SK-N-SH (cell line): ENCODE data around the gene ARHGAP5. TPM values are rescaled to one million over a fixed set of nuclear protein-coding genes. Genes with fewer than 3 reads are reported as not detected.

Source experiments
- CTCF ChIA-PET: fragments of 300-600, 350-600 bp; formaldehyde crosslinking; extraction: SDS; loops from one replicate; lab custom pipeline; 2021; lab: Yijun Ruan, JAX
- POLR2A ChIA-PET: fragments of 350-600 bp; sonication (Branson Sonifier 250); formaldehyde crosslinking; extraction: SDS; loops from one replicate; lab custom pipeline; 2020; ENCODE audit warnings: antibody characterized with exemption, inconsistent platforms; lab: Yijun Ruan, JAX
- DNase-seq: peaks from one replicate; pipeline ENCODE4 v3.0.0; 2012
- H2AFZ ChIP-seq: fragments of 200-600 bp; sonication (generic); 2 replicates; pipeline ENCODE4 v1.8.1; 2016; ENCODE audit warnings: antibody characterized with exemption, mild to moderate bottlenecking, low read depth
- H3F3A ChIP-seq: fragments of 200-600 bp; sonication (generic); replicated peaks from 2 replicates; pipeline ENCODE3; 2016; ENCODE audit warnings: antibody characterized with exemption, mild to moderate bottlenecking; ENCODE audit not compliant: insufficient read depth
- H3K27ac ChIP-seq, 2 experiments: fragments of 200-500 bp in 1 of 2; fragments of 200-600 bp in 1 of 2; sonication (Bioruptor generic) in 1 of 2; sonication (generic), shearing (Covaris generic) in 1 of 2; 2 replicates each; pipeline versions ENCODE4 v1.5.1 to v1.6.1; 2014 to 2016; ENCODE audit warnings: low read depth in 2 of 2, inconsistent platforms in 1 of 2, low read length in 1 of 2, mild to moderate bottlenecking in 1 of 2, mixed read lengths in 1 of 2
- H3K27me3 ChIP-seq: fragments of 200-600 bp; sonication (generic), shearing (Covaris generic); 2 replicates; pipeline ENCODE4 v1.6.1; 2016; ENCODE audit warnings: mixed run types; ENCODE audit not compliant: insufficient read depth
- H3K36me3 ChIP-seq, 2 experiments: fragments of 200-500 bp in 1 of 2; fragments of 200-600 bp in 1 of 2; sonication (Bioruptor generic) in 1 of 2; sonication (generic) in 1 of 2; replicated peaks in 1 of 2; 2 replicates each; pipeline versions ENCODE3 to v1.5.1; 2014 to 2016; ENCODE audit warnings: low read length in 1 of 2, mild to moderate bottlenecking in 1 of 2; ENCODE audit not compliant: insufficient read depth in 2 of 2, control insufficient read depth in 1 of 2
- H3K4me1 ChIP-seq, 2 experiments: fragments of 200-500 bp in 1 of 2; fragments of 200-600 bp in 1 of 2; sonication (Bioruptor generic) in 1 of 2; sonication (generic), shearing (Covaris generic) in 1 of 2; 2 replicates each; pipeline versions ENCODE4 v1.5.1 to v1.6.1; 2014 to 2016; ENCODE audit warnings: low read depth in 1 of 2, low read length in 1 of 2, mixed run types in 1 of 2; ENCODE audit not compliant: insufficient read depth in 2 of 2, control insufficient read depth in 1 of 2
- H3K4me2 ChIP-seq: fragments of 200-600 bp; sonication (generic), shearing (Covaris generic); 2 replicates; pipeline ENCODE4 v1.6.1; 2017; ENCODE audit warnings: mixed run types
- H3K4me3 ChIP-seq, 2 experiments: fragments of 200-500 bp in 1 of 2; fragments of 200-600 bp in 1 of 2; sonication (Bioruptor generic) in 1 of 2; sonication (generic), shearing (Covaris generic) in 1 of 2; 2 replicates each; pipeline versions ENCODE4 v1.5.1 to v1.8.1; 2014 to 2016; ENCODE audit warnings: low read depth in 2 of 2, inconsistent platforms in 1 of 2, low read length in 1 of 2, mild to moderate bottlenecking in 1 of 2, mixed read lengths in 1 of 2, moderate library complexity in 1 of 2
- H3K79me2 ChIP-seq: fragments of 200-600 bp; sonication (generic); 2 replicates; pipeline ENCODE4 v1.8.1; 2017; ENCODE audit warnings: mild to moderate bottlenecking; ENCODE audit not compliant: insufficient read depth
- H3K9ac ChIP-seq: fragments of 200-600 bp; sonication (generic); 2 replicates; pipeline ENCODE4 v1.6.1; 2017; ENCODE audit warnings: mixed run types
- H3K9me2 ChIP-seq: fragments of 200-600 bp; sonication (generic); 2 replicates; pipeline ENCODE4 v1.6.1; 2017; ENCODE audit warnings: mixed run types
- H3K9me3 ChIP-seq: fragments of 200-600 bp; sonication (generic); 2 replicates; pipeline ENCODE4 v1.6.1; 2017; ENCODE audit warnings: mixed run types, mild to moderate bottlenecking, moderate library complexity
- H4K20me1 ChIP-seq: fragments of 200-600 bp; sonication (generic); 2 replicates; pipeline ENCODE4 v1.6.1; 2017; ENCODE audit warnings: mild to moderate bottlenecking, mixed run types; ENCODE audit not compliant: insufficient read depth
- CHD2 ChIP-seq: fragments of 150-350 bp; IDR thresholded peaks from 2 replicates; pipeline ENCODE4 v1.6.1; 2018; ENCODE audit warnings: low read length; ENCODE audit not compliant: partially characterized antibody
- FOXJ3 ChIP-seq: sonication (generic); formaldehyde crosslinking; IDR thresholded peaks from 2 replicates; pipeline ENCODE4 v1.5.1; 2020; ENCODE audit warnings: mild to moderate bottlenecking, missing genetic modification reagents
- GABPA ChIP-seq: IDR thresholded peaks from 2 replicates; pipeline ENCODE4 v1.4.0; 2012; ENCODE audit warnings: low read depth, mild to moderate bottlenecking
- GATA2 ChIP-seq: sonication (generic); formaldehyde crosslinking; IDR thresholded peaks from 2 replicates; pipeline ENCODE4 v1.5.0; 2020; ENCODE audit warnings: mild to moderate bottlenecking, missing genetic modification reagents
- IRF3 ChIP-seq: fragments of 150-350 bp; IDR thresholded peaks from 2 replicates; pipeline ENCODE4 v1.6.1; 2016; ENCODE audit warnings: mild to moderate bottlenecking, low read depth, low read length
- JUND ChIP-seq: IDR thresholded peaks from 2 replicates; pipeline ENCODE4 v1.4.0; 2012
- POLR2AphosphoS5 ChIP-seq: IDR thresholded peaks from 2 replicates; pipeline ENCODE4 v1.6.1; 2012; ENCODE audit warnings: low read depth, low read length
- RAD21 ChIP-seq: IDR thresholded peaks from 2 replicates; pipeline ENCODE4 v1.6.1; 2012; ENCODE audit warnings: mild to moderate bottlenecking, low read length
- RCOR1 ChIP-seq: fragments of 150-350 bp; IDR thresholded peaks from 2 replicates; pipeline ENCODE4 v1.6.1; 2017; ENCODE audit warnings: antibody characterized with exemption, low read length
- RFX5 ChIP-seq: IDR thresholded peaks from 2 replicates; pipeline ENCODE4 v1.6.1; 2012; ENCODE audit warnings: mild to moderate bottlenecking, improper control_type of control experiment, low read length
- SIN3A ChIP-seq: IDR thresholded peaks from 2 replicates; pipeline ENCODE4 v1.6.1; 2012; ENCODE audit warnings: low read depth, mild to moderate bottlenecking, low read length, moderate library complexity, borderline replicate concordance
- TAF1 ChIP-seq: IDR thresholded peaks from 2 replicates; pipeline ENCODE4 v1.6.1; 2012; ENCODE audit warnings: low read depth, mild to moderate bottlenecking, low read length, moderate library complexity, borderline replicate concordance
- TEAD4 ChIP-seq: IDR thresholded peaks from 2 replicates; pipeline ENCODE4 v1.4.0; 2012; ENCODE audit warnings: mild to moderate bottlenecking, borderline replicate concordance; ENCODE audit not compliant: insufficient read depth
- ZBTB33 ChIP-seq: IDR thresholded peaks from 2 replicates; pipeline ENCODE4 v1.4.0; 2012; ENCODE audit warnings: low read depth, borderline replicate concordance
- WGBS: methylation state at CpG from one replicate; pipeline ENCODE4 v1.1.6; 2017; ENCODE audit warnings: low lambda C conversion rate; 5-methylcytosine and 5-hydroxymethylcytosine counted together
- polyA plus RNA-seq, 3 experiments: library from polyadenylated mRNA; depleted of rRNA; stranded (reverse); fragments of >200 nt; gene quantifications; 2 replicates each; pipeline ENCODE4 v1.2.3, GENCODE V29; 2012
- TF ChIP-seq, protein P1 (sequence below): IDR thresholded peaks from 2 replicates; pipeline ENCODE4 v1.6.1; 2012; ENCODE audit warnings: mild to moderate bottlenecking, low read depth, low read length, moderate library complexity
- TF ChIP-seq, protein P2 (sequence below): IDR thresholded peaks from 2 replicates; pipeline ENCODE4 v1.4.0; 2012; ENCODE audit warnings: low read depth, borderline replicate concordance
- TF ChIP-seq, protein P3 (sequence below): IDR thresholded peaks from 2 replicates; pipeline ENCODE4 v1.4.0; 2012; ENCODE audit warnings: low read depth

The ARHGAP5 gene
- polyA plus RNA-seq, 1 of the 3 experiments (the other 2 are of a cell fraction), result 7.2 TPM

DNA sequence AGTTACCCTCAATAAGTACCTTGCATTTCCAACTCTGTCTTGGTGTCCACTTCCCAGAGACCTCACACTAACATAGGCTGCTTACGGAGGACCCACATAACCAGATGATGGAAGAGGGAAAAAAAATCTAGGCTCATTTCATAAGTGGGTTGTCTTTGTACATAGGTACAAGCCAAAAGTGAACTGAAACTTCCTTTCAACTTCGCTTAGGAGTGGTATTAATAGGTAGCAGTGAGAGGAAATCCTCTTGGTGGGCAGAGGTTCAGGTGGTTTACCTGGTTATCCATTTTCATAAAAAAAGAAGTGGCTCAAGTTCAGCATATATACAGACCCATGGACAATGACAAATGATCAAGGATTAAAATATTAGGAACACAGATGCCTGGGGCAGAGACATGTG lies 88.9 kb downstream of the ARHGAP5 start:
- ChIA-PET CTCF (no interaction called here), POLR2A (no interaction called here)
- TF ChIP-seq IRF3 (no peak), TEAD4 (no peak), TAF1 (no peak), GABPA (no peak), RFX5 (no peak), ZBTB33 (no peak), SIN3A (no peak), CHD2 (no peak), FOXJ3 (CRISPR knock-in tag) (no peak), JUND (no peak), RCOR1 (no peak), RAD21 (no peak), POLR2AphosphoS5 (no peak), GATA2 (CRISPR knock-in tag) (no peak)
- TF ChIP-seq, protein P1, sequence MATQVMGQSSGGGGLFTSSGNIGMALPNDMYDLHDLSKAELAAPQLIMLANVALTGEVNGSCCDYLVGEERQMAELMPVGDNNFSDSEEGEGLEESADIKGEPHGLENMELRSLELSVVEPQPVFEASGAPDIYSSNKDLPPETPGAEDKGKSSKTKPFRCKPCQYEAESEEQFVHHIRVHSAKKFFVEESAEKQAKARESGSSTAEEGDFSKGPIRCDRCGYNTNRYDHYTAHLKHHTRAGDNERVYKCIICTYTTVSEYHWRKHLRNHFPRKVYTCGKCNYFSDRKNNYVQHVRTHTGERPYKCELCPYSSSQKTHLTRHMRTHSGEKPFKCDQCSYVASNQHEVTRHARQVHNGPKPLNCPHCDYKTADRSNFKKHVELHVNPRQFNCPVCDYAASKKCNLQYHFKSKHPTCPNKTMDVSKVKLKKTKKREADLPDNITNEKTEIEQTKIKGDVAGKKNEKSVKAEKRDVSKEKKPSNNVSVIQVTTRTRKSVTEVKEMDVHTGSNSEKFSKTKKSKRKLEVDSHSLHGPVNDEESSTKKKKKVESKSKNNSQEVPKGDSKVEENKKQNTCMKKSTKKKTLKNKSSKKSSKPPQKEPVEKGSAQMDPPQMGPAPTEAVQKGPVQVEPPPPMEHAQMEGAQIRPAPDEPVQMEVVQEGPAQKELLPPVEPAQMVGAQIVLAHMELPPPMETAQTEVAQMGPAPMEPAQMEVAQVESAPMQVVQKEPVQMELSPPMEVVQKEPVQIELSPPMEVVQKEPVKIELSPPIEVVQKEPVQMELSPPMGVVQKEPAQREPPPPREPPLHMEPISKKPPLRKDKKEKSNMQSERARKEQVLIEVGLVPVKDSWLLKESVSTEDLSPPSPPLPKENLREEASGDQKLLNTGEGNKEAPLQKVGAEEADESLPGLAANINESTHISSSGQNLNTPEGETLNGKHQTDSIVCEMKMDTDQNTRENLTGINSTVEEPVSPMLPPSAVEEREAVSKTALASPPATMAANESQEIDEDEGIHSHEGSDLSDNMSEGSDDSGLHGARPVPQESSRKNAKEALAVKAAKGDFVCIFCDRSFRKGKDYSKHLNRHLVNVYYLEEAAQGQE, result no peak
- TF ChIP-seq, protein P2, sequence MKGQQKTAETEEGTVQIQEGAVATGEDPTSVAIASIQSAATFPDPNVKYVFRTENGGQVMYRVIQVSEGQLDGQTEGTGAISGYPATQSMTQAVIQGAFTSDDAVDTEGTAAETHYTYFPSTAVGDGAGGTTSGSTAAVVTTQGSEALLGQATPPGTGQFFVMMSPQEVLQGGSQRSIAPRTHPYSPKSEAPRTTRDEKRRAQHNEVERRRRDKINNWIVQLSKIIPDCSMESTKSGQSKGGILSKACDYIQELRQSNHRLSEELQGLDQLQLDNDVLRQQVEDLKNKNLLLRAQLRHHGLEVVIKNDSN, result no peak
- TF ChIP-seq, protein P3, sequence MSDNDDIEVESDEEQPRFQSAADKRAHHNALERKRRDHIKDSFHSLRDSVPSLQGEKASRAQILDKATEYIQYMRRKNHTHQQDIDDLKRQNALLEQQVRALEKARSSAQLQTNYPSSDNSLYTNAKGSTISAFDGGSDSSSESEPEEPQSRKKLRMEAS, result no peak
- no peaks in the 10 kb centered on the region for H4K20me1 ChIP-seq
- no peaks in the 10 kb centered on the region for H3K9me3 ChIP-seq
- no peak overlapping the region for H2AFZ ChIP-seq
- no peak overlapping the region for H3K4me3 ChIP-seq
- no peak for DNase-seq
- no peak overlapping the region for H3K27ac ChIP-seq
- H3K9ac ChIP-seq, result no peak overlapping the region
- peaks cover 0 to under 1% of the 10 kb centered on the region in 2 experiments for H3K36me3 ChIP-seq
- 88% methylated on average over 2 of the region's 2 CpGs for WGBS
- no peaks in the 10 kb centered on the region for H3K4me1 ChIP-seq
- H3K27me3 ChIP-seq, result no peaks in the 10 kb centered on the region
- no peak overlapping the region for H3K4me2 ChIP-seq
- H3K79me2 ChIP-seq, result no peaks in the 10 kb centered on the region
- H3F3A ChIP-seq, result peaks cover 13% of the 10 kb centered on the region
- H3K9me2 ChIP-seq, result no peaks in the 10 kb centered on the region
